ENCODE measurements around the gene SLC26A9. TPM values are rescaled to one million over a fixed set of nuclear protein-coding genes. Genes with fewer than 3 reads are reported as not detected.
"Not testable (repeated sequence)": the region's sequence is repeated elsewhere in the genome, so short reads cannot be mapped to it uniquely, and the experiment has no call there.

SLC26A9 gene
- total RNA-seq, 2 donors from 2014 or later, result not detected

DNA sequence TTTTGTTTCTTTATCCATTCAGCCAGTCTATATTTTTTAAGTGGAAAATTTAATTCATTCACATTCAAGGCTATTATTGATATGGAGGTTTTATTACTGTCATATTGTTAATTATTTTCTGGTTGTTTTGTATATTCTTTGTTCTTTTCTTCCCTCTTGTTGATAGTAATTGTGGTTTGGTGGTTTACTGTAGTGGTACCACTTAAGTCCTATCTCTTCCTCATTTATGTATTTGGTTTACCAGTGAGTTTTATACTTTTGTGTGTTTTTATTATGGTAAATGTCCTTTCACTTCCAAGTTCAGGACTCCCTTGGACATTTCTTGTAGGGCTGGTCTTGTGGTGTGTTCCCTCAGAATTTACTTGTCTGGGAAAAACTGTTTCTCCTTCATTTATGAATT is 65.2 kb downstream of the SLC26A9 start:
- Mint-ChIP-seq H3K9me3 (peaks cover 9 to 15% of the 10 kb centered on the region in 2 donors), H3K27ac (peak overlapping the region; percentile 4), H3K36me3 (ENCODE audit: insufficient read depth in 2 of 2) (peaks cover 4 to 8% of the 10 kb centered on the region in 2 donors), H3K4me1 (ENCODE audit: low read depth) (no peaks in the 10 kb centered on the region), H3K27me3 (ENCODE audit: low read depth) (peaks cover 31% of the 10 kb centered on the region), H3K4me3 (no peak overlapping the region)
- no peak for DNase-seq
- ATAC-seq (replicated peaks in 1 of 2), result no peak

DNA sequence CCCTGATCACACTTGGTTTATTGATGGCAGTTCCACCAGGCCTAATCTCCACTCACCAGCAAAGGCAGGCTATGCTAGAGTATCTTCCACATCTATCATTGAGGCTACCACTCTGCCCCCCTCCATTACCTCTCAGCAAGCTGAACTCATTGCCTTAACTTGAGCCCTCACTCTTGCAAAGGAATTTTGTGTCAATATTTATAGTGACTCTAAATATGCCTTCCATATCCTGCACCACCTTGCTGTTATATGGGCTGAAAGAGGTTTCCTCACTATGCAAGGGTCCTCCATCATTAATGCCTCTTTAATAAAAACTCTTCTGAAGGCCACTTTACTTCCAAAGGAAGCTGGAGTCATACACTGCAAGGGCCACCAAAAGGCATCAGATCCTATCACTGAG is 70.1 kb downstream of the SLC26A9 start:
- not testable (repeated sequence) for H3K36me3 Mint-ChIP-seq (ENCODE audit: insufficient read depth in 2 of 2); H3K27me3 Mint-ChIP-seq (ENCODE audit: low read depth)

DNA sequence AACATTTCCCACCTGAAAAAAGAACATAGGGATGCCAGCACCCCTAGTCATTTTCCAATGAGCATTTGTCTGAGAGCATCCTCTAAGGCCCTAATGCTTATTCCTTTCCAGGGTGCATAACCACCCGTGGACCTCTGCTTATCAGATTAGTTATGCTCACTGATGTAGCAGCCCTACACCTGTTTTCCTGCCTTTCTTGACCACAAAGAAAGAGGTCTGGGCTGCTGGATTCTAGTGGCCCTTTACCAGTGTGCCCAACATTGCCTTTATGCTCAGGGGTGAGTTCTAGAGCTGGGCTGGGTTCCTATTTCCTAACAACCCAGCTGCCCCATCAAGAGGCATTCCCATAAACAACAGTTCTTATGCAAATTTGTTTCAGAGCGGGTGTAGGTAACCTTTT is 73.0 kb downstream of the SLC26A9 start:
- ATAC-seq (replicated peaks in 1 of 2) (no peak), DNase-seq (no peak)
- Mint-ChIP-seq H3K4me1 (ENCODE audit: low read depth) (no peaks in the 10 kb centered on the region), H3K27me3 (ENCODE audit: low read depth) (peaks cover 10% of the 10 kb centered on the region), H3K4me3 (no peak overlapping the region), H3K27ac (no peak overlapping the region), H3K9me3 (no peaks in the 10 kb centered on the region), H3K36me3 (ENCODE audit: insufficient read depth in 2 of 2) (no peaks in the 10 kb centered on the region)

More for the DNA sequence above, 70.1 kb downstream of the SLC26A9 start:
- DNase-seq; H3K4me3 Mint-ChIP-seq; H3K27ac Mint-ChIP-seq; ATAC-seq (replicated peaks in 1 of 2); H3K4me1 Mint-ChIP-seq (ENCODE audit: low read depth); H3K9me3 Mint-ChIP-seq: not testable (repeated sequence)

Other genes with a start within 250 kb of the SLC26A9 start
- 100 to 1,000 TPM; 192 to 257 TPM for gene NUCKS1, start 193.3 kb downstream of the SLC26A9 start, total RNA-seq
- 10 to 100 TPM; 41.5 to 60.5 TPM for gene RAB29, start 168.0 kb downstream of the SLC26A9 start, total RNA-seq
- gene SLC41A1, start 130.3 kb downstream of the SLC26A9 start, total RNA-seq, result 10 to 100 TPM; 23.0 to 23.7 TPM
- gene PM20D1, start 93.3 kb downstream of the SLC26A9 start, total RNA-seq, result under 1 TPM; 0.44 to 0.96 TPM
- not detected for gene RAB7B, start 59.9 kb upstream of the SLC26A9 start, total RNA-seq
- gene CTSE, start 80.4 kb upstream of the SLC26A9 start, total RNA-seq, result not detected
- gene RHEX, start 109.7 kb upstream of the SLC26A9 start, total RNA-seq, result not detected
- gene AVPR1B, start 173.9 kb upstream of the SLC26A9 start, total RNA-seq, result not detected

All from activated T-cell treated with anti-CD3 and anti-CD28 coated beads, Interleukin-2, amount 50 U/mL, for 72 hours (primary cell).